ENCODE measurements around the gene FTSJ3. TPM values are rescaled to one million over a fixed set of nuclear protein-coding genes. Genes with fewer than 3 reads are reported as not detected.
"Not testable (repeated sequence)": the region's sequence is repeated elsewhere in the genome, so short reads cannot be mapped to it uniquely, and the experiment has no call there.

FTSJ3 gene
- 10 to 100 TPM; 31.0 to 65.8 (median 47.6) TPM for total RNA-seq
- polyA plus RNA-seq = 10 to 100 TPM in 2 of 3 donors, 1 to 10 TPM in 1; 7.9 to 30.7 (median 10.2) TPM

GRCh38 chr17:63827002-63827800, at the start of gene FTSJ3, which contains the start of gene PSMC5:
Gene FTSJ3 (minus strand): TSS chr17:63827663. CDS start chr17:63826902, 761 bp downstream.
Gene PSMC5 (plus strand): TSS chr17:63827431. CDS start chr17:63827491, 60 bp downstream.
- 0% methylated on average over 58 of the region's 58 CpGs for WGBS, 2 donors

GRCh38 chr17:63874693-63875092, 47.2 kb upstream of the FTSJ3 start:
- H3K27ac ChIP-seq; H3K36me3 ChIP-seq; intact Hi-C loops (cut with DNase I); H3K9me3 ChIP-seq; H3K4me3 ChIP-seq; H3K4me1 ChIP-seq; H3K27me3 ChIP-seq; DNase-seq: not testable (repeated sequence)
- WGBS, 2 donors = 86 to 88% methylated on average over 6 of the region's 6 CpGs

More at GRCh38 chr17:63827002-63827800, at the start of gene FTSJ3, which contains the start of gene PSMC5:
- H3K27ac ChIP-seq = peak within 1 kb of the TSS; percentile 82 to 92 (median 89)
- no peaks in the 10 kb centered on the region for H3K9me3 ChIP-seq
- H3K36me3 ChIP-seq = peaks cover 51 to 72% (median 63%) of the 10 kb centered on the region in 4 donors
- DNase-seq = peak; percentile 98
- peak within 1 kb of the TSS; percentile 51 to 86 (median 68) for H3K4me3 ChIP-seq
- peaks cover 0 to 33% (median 28%) of the 10 kb centered on the region in 4 donors for H3K4me1 ChIP-seq
- no peaks in the 10 kb centered on the region for H3K27me3 ChIP-seq
- intact Hi-C loops (cut with DNase I) = loop anchor here (1.0 to 5.0 kb wide), 4 partner anchors 15 to 680 kb away; partner anchors contain the start of genes CEP95, DDX5, MAP3K3 and SMARCD2
- TF ChIP-seq EP300 (IDR thresholded peaks at IDR 0.05) (no peak), CTCF (IDR thresholded peaks at IDR 0.05) (peak; percentile 30 to 62 (median 44)), POLR2AphosphoS5 (IDR thresholded peaks at IDR 0.05) (peak; percentile 86 to 97 (median 94)), POLR2A (IDR thresholded peaks at IDR 0.05) (peak; percentile 88 to 91)

GRCh38 chr17:63874061-63874626, 46.7 kb upstream of the FTSJ3 start:
- DNase-seq; H3K27me3 ChIP-seq; H3K27ac ChIP-seq; H3K9me3 ChIP-seq; H3K4me1 ChIP-seq; intact Hi-C loops (cut with DNase I); H3K36me3 ChIP-seq; H3K4me3 ChIP-seq: not testable (repeated sequence)
- 77 to 87% methylated on average over 6 to 7 of the region's 8 CpGs for WGBS, 2 donors

GRCh38 chr17:63873577-63873976, 46.1 kb upstream of the FTSJ3 start, which contains the start of gene CSH2:
Gene CSH2 (minus strand): TSS chr17:63873677. CDS start chr17:63873614, 63 bp downstream.
- WGBS, 2 donors = 80 to 90% methylated on average over 7 of the region's 7 CpGs
- DNase-seq; intact Hi-C loops (cut with DNase I): not testable (repeated sequence)

GRCh38 chr17:63871646-63872365, 44.3 kb upstream of the FTSJ3 start:
- H3K4me1 ChIP-seq; H3K36me3 ChIP-seq; H3K27me3 ChIP-seq; H3K4me3 ChIP-seq; DNase-seq; H3K27ac ChIP-seq; intact Hi-C loops (cut with DNase I); H3K9me3 ChIP-seq: not testable (repeated sequence)
- WGBS, 2 donors = 95 to 96% methylated on average over 14 to 15 of the region's 15 CpGs

More at GRCh38 chr17:63873577-63873976, 46.1 kb upstream of the FTSJ3 start, which contains the start of gene CSH2:
- not testable (repeated sequence) for H3K9me3 ChIP-seq, H3K4me1 ChIP-seq, H3K4me3 ChIP-seq, H3K27me3 ChIP-seq, H3K36me3 ChIP-seq, H3K27ac ChIP-seq

GRCh38 chr17:63870292-63870665, 42.8 kb upstream of the FTSJ3 start:
- H3K4me1 ChIP-seq; H3K9me3 ChIP-seq; H3K4me3 ChIP-seq; H3K27me3 ChIP-seq; intact Hi-C loops (cut with DNase I); H3K27ac ChIP-seq; H3K36me3 ChIP-seq; DNase-seq: not testable (repeated sequence)
- WGBS, 2 donors = 92 to 93% methylated on average over 4 of the region's 4 CpGs

GRCh38 chr17:63869491-63870291, 42.2 kb upstream of the FTSJ3 start:
- DNase-seq; H3K9me3 ChIP-seq; H3K4me3 ChIP-seq; H3K27ac ChIP-seq; H3K4me1 ChIP-seq; intact Hi-C loops (cut with DNase I); H3K36me3 ChIP-seq; H3K27me3 ChIP-seq: not testable (repeated sequence)
- 65 to 72% methylated on average over 9 of the region's 9 CpGs for WGBS, 2 donors

- 79 to 80% methylated on average over 7 of the region's 7 CpGs for whole genome bisulfite sequencing, 2 donors
- H3K4me1 ChIP-seq; H3K36me3 ChIP-seq; H3K27ac ChIP-seq; intact Hi-C loops (cut with DNase I); H3K4me3 ChIP-seq; H3K9me3 ChIP-seq; H3K27me3 ChIP-seq: not testable (repeated sequence)
- peak; percentile 24 for DNase-seq
These were observed 39.2 kb upstream of the FTSJ3 start for GRCh38 chr17:63866625-63867024.

All from sigmoid colon (tissue), 7 donors.